GM12878 (cell line): ENCODE results near the gene COL26A1. TPM values are rescaled to one million over a fixed set of nuclear protein-coding genes. Genes with fewer than 3 reads are reported as not detected.

Experiments used
- ATAC-seq: fragments of 200-7000 bp; cut with Tn5 transposase; 3 replicates; pipeline ENCODE4 v1.9.1; 2020; ENCODE audit warnings: mild to moderate bottlenecking, moderate library complexity
- BruUV-seq: library from RNA; stranded (reverse); fragments of 400-500 nt; replicated peaks from 2 replicates; lab custom pipeline; 2021; lab: Mats Ljungman, UMichigan
- CTCF ChIA-PET: fragments of 300-600 bp; sonication (Branson Sonifier 250); formaldehyde crosslinking; extraction: SDS; loops from one replicate; lab custom pipeline; 2021; ENCODE audit warnings: inconsistent platforms; lab: Yijun Ruan, JAX
- POLR2A ChIA-PET: fragments of 350-600 bp; formaldehyde crosslinking; extraction: SDS; loops from one replicate; lab custom pipeline; 2021; ENCODE audit warnings: inconsistent platforms; lab: Charles Lee
- RAD21 ChIA-PET: fragments of 300-600 bp; sonication (Branson Sonifier 250); formaldehyde crosslinking; loops from one replicate; lab custom pipeline; 2023; ENCODE audit warnings: antibody characterized with exemption; ENCODE audit not compliant: unreplicated experiment; lab: Charles Lee
- SMC1A ChIA-PET: fragments of 300-600 bp; sonication (Branson Sonifier 250); formaldehyde crosslinking; loops from one replicate; lab custom pipeline; 2023; ENCODE audit not compliant: unreplicated experiment, uncharacterized antibody; lab: Charles Lee
- DNase-seq: peaks from one replicate; pipeline ENCODE4 v3.0.0-alpha.2; 2011; ENCODE audit warnings: low read depth, low spot score
- FAIRE-seq: peaks from 3 replicates; lab custom pipeline; 2011; peaks lifted over from hg19 to GRCh38; lab: Jason Lieb, UNC
- H2AFZ ChIP-seq: 2 replicates; pipeline ENCODE4 v1.6.0; 2011; ENCODE audit warnings: low read depth, low read length, control low read depth; ENCODE audit not compliant: control insufficient read depth
- H3K27ac ChIP-seq: 2 replicates; pipeline ENCODE4 v1.5.1; 2011; ENCODE audit warnings: control low read depth; ENCODE audit not compliant: control insufficient read depth, insufficient read depth
- H3K27me3 ChIP-seq, 2 experiments: replicated peaks in 1 of 2; 2 replicates each; pipeline versions ENCODE4 v1.6.0 to v1.6.1; 2011; ENCODE audit warnings: low read length in 1 of 2; ENCODE audit not compliant: control insufficient read depth in 2 of 2, insufficient read depth in 2 of 2
- H3K36me3 ChIP-seq, 2 experiments: 2 replicates each; pipeline ENCODE4 v1.5.1; 2011; ENCODE audit warnings: low read length in 1 of 2; ENCODE audit not compliant: control insufficient read depth in 2 of 2, insufficient read depth in 2 of 2
- H3K4me1 ChIP-seq: 2 replicates; pipeline ENCODE4 v1.6.1; 2011; ENCODE audit warnings: mild to moderate bottlenecking, low read length, moderate library complexity, mixed read lengths; ENCODE audit not compliant: control insufficient read depth, insufficient read depth
- H3K4me2 ChIP-seq: 2 replicates; pipeline ENCODE4 v1.6.0; 2011; ENCODE audit warnings: control low read depth; ENCODE audit not compliant: control insufficient read depth, insufficient read depth
- H3K4me3 ChIP-seq: fragments of 200-600 bp; sonication (generic); 2 replicates; pipeline ENCODE4 v1.5.1; 2016
- H3K79me2 ChIP-seq: 2 replicates; pipeline ENCODE4 v1.6.0; 2011; ENCODE audit warnings: low read length; ENCODE audit not compliant: control insufficient read depth, insufficient read depth
- H3K9ac ChIP-seq: 2 replicates; pipeline ENCODE4 v1.8.0; 2011; ENCODE audit warnings: low read length, control low read depth, mixed read lengths; ENCODE audit not compliant: control insufficient read depth, insufficient read depth
- H3K9me3 ChIP-seq: replicated peaks from 3 replicates; pipeline ENCODE4 v1.5.1; 2011; ENCODE audit warnings: mild to moderate bottlenecking, low read length; ENCODE audit not compliant: control insufficient read depth, insufficient read depth
- H4K20me1 ChIP-seq: 2 replicates; pipeline ENCODE4 v1.6.0; 2011; ENCODE audit not compliant: control insufficient read depth, insufficient read depth
- CBX5 ChIP-seq: sonication (generic); IDR thresholded peaks from 2 replicates; pipeline ENCODE4 v1.6.1; 2016; ENCODE audit warnings: low read depth, moderate library complexity, mild to moderate bottlenecking, inconsistent platforms
- CHD2 ChIP-seq: IDR thresholded peaks from 2 replicates; pipeline ENCODE4 v1.6.1; 2011; ENCODE audit warnings: low read depth, low read length, improper control_type of control experiment, borderline replicate concordance
- MTA3 ChIP-seq: IDR thresholded peaks from 2 replicates; pipeline ENCODE4 v1.6.1; 2012; ENCODE audit warnings: low read length, inconsistent platforms, borderline replicate concordance
- NBN ChIP-seq: fragments of 450-650 bp; IDR thresholded peaks from 2 replicates; pipeline ENCODE4 v1.6.1; 2016
- NR2C2 ChIP-seq: IDR thresholded peaks from 2 replicates; pipeline ENCODE4 v1.6.1; 2011; ENCODE audit warnings: borderline replicate concordance, low read depth; ENCODE audit not compliant: control insufficient read depth, insufficient read length
- PAX8 ChIP-seq: fragments of 450-650 bp; IDR thresholded peaks from 2 replicates; pipeline ENCODE4 v1.6.1; 2017; ENCODE audit warnings: mild to moderate bottlenecking, moderate library complexity
- POLR2A ChIP-seq: IDR thresholded peaks from 2 replicates; pipeline ENCODE4 v1.6.1; 2011; ENCODE audit warnings: low read depth, mild to moderate bottlenecking, low read length
- SKIL ChIP-seq: fragments of 450-650 bp; IDR thresholded peaks from 2 replicates; pipeline ENCODE4 v1.6.1; 2017; ENCODE audit warnings: mild to moderate bottlenecking, low read depth, inconsistent platforms; ENCODE audit not compliant: poor library complexity, severe bottlenecking
- SREBF2 ChIP-seq: IDR thresholded peaks from 2 replicates; pipeline ENCODE4 v1.6.1; 2012; ENCODE audit warnings: mild to moderate bottlenecking, low read length
- STAT3 ChIP-seq: IDR thresholded peaks from 2 replicates; pipeline ENCODE4 v1.6.1; 2011; ENCODE audit warnings: low read depth, low read length, improper control_type of control experiment
- WRNIP1 ChIP-seq: IDR thresholded peaks from 2 replicates; pipeline ENCODE4 v1.6.1; 2011; ENCODE audit warnings: low read depth, low read length, improper control_type of control experiment, borderline replicate concordance
- ZBTB33 ChIP-seq: fragments of 450-650 bp; IDR thresholded peaks from 2 replicates; pipeline ENCODE4 v1.6.1; 2017; ENCODE audit warnings: mild to moderate bottlenecking
- ZNF207 ChIP-seq: fragments of 450-650 bp; IDR thresholded peaks from 2 replicates; pipeline ENCODE4 v1.6.1; 2014; ENCODE audit warnings: antibody characterized with exemption, mild to moderate bottlenecking, borderline replicate concordance
- WGBS: methylation state at CpG from one replicate; pipeline ENCODE4 v1.1.6; 2016; ENCODE audit warnings: low lambda C conversion rate; ENCODE audit not compliant: insufficient replicate concordance, insufficient coverage; ENCODE audit errors: missing lambda C conversion rate; 5-methylcytosine and 5-hydroxymethylcytosine counted together
- in situ Hi-C: fragments of 300-500 bp; cut with MboI; formaldehyde crosslinking; loops from 9 replicates; pipeline ENCODE4 v1.14.3; 2018; ENCODE audit warnings: mixed read lengths
- intact Hi-C: fragments of 100-400 bp; cut with micrococcal nuclease; formaldehyde crosslinking; loops from one replicate; pipeline ENCODE4 v1.14.2; 2022; ENCODE audit not compliant: unreplicated experiment
- polyA plus RNA-seq, 11 experiments: library from polyadenylated mRNA; depleted of rRNA in 4 of 11; unstranded in 6 of 11; stranded (reverse) in 5 of 11; fragments of >200 nt; fragmentation: Nextera tagmentation in 4 of 11; fragmentation: Illumina TruSeq in 1 of 11; extraction: Ambion mirVana in 4 of 11; extraction: Trizol in 1 of 11; gene quantifications; 1 replicate in 1 of 11; 2 replicates in 10 of 11; pipeline versions ENCODE4 v1.2.1 to v1.2.3, GENCODE V29; 2011 to 2016; ENCODE audit warnings: inconsistent platforms in 2 of 11, missing spikeins in 2 of 11, low read depth in 1 of 11
- total RNA-seq, 4 experiments: library from RNA; depleted of rRNA in 3 of 4; stranded (reverse); fragments of >200 nt in 3 of 4; fragmentation: Illumina TruSeq in 1 of 4; extraction: Trizol in 1 of 4; gene quantifications; 2 replicates each; pipeline versions ENCODE4 v1.2.1 to v1.2.3, GENCODE V29; 2013 to 2021

COL26A1 gene
- total and polyA plus RNA-seq, 10 of the 15 experiments (the other 5 are each of a cell fraction or from before 2014, with no cell fraction given), result 0.08 TPM; not detected in 9

- no peak for TF ChIP-seq POLR2A
Measured at GRCh38 chr7:101595246-101595645, 232.6 kb downstream of the COL26A1 start (continued).

GRCh38 chr7:101595766-101596537 lies 233.3 kb downstream of the COL26A1 start:
- H2AFZ ChIP-seq, result no peak overlapping the region
- SMC1A ChIA-PET, result interaction anchor here (0.6 kb wide), 1 partner anchor 615 kb away, joined by 3 read pairs; no protein-coding TSS in a partner anchor
- H3K79me2 ChIP-seq, result no peaks in the 10 kb centered on the region
- no peaks in the 10 kb centered on the region for H4K20me1 ChIP-seq
- DNase-seq (no peak), ATAC-seq (no peak), FAIRE-seq (no peak)
- no peaks in the 10 kb centered on the region for H3K4me1 ChIP-seq
- H3K4me2 ChIP-seq, result no peak overlapping the region
- TF ChIP-seq PAX8, result no peak
- TF ChIP-seq ZBTB33, result no peak
- TF ChIP-seq SKIL, result no peak
- TF ChIP-seq MTA3, result no peak
- TF ChIP-seq CBX5, result no peak
- no peak for TF ChIP-seq NR2C2
- TF ChIP-seq SREBF2, result no peak
- TF ChIP-seq ZNF207, result no peak
- no peak for TF ChIP-seq NBN
- no peak for TF ChIP-seq STAT3
- no peak for TF ChIP-seq CHD2
- no peak for TF ChIP-seq WRNIP1
- no peaks in the 10 kb centered on the region for H3K36me3 ChIP-seq
- RAD21 ChIA-PET, result no interaction called here
- intact Hi-C loops, result no loop called here
- in situ Hi-C loops, result no loop called here
- CTCF ChIA-PET, result interaction anchor here (1.0 kb wide), 1 partner anchor 52 kb away, joined by 3 read pairs; no protein-coding TSS in a partner anchor
- POLR2A ChIA-PET, result interaction anchor here (0.5 kb wide), 1 partner anchor 184 kb away, joined by 3 read pairs; no protein-coding TSS in a partner anchor
- no TSS peak for BruUV-seq
- H3K27ac ChIP-seq, result no peak overlapping the region
- H3K4me3 ChIP-seq, result no peak overlapping the region
- no peaks in the 10 kb centered on the region for H3K9me3 ChIP-seq
- H3K27me3 ChIP-seq, result no peaks in the 10 kb centered on the region
- WGBS, result 16% methylated on average over 4 of the region's 4 CpGs
- H3K9ac ChIP-seq, result no peak overlapping the region
